Cerebellar cortex (tissue), 1 donor: ENCODE results near the gene CMTM2.
"Not testable (repeated sequence)": the region's sequence is repeated elsewhere in the genome, so short reads cannot be mapped to it uniquely, and the experiment has no call there.

Experiments
- DNase-seq: peaks from one replicate; pipeline ENCODE4 v3.0.0-alpha.2; 2015; ENCODE audit warnings: low spot score

Gene CMTM2

DNA sequence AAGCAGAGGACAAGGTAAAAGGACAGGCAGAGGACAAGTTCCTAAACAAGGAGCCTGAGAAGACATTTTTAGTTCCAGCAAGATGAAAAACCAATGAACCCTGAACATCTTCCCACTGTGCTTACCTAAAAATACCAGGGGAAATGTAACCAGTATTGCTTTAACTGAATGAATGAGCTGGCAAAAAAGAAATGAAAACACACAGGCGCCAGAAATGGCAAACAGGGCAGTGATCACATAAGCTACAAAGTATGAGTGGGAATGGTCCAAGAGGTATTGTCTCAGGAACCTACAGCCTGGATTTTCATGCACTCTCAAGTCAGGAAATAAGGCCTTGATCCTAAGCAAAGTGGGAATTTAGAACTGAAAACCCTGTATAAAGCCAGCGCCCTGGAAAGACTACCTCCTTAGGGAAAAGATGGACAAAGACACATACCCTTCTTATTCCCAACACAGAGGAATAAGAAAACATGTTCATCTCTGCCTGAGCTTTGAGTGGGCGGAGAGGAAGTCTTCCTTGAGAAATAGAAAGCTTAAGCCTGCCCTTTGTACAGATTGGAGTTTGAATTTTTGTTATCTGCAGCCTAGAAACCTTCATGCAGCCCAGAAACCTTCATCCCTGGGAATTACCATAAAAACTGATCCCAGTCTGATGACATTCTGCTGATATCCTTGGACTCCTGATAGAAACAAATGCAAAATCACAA, 2.1 kb downstream of the CMTM2 start:
- DNase-seq = no peak

DNA sequence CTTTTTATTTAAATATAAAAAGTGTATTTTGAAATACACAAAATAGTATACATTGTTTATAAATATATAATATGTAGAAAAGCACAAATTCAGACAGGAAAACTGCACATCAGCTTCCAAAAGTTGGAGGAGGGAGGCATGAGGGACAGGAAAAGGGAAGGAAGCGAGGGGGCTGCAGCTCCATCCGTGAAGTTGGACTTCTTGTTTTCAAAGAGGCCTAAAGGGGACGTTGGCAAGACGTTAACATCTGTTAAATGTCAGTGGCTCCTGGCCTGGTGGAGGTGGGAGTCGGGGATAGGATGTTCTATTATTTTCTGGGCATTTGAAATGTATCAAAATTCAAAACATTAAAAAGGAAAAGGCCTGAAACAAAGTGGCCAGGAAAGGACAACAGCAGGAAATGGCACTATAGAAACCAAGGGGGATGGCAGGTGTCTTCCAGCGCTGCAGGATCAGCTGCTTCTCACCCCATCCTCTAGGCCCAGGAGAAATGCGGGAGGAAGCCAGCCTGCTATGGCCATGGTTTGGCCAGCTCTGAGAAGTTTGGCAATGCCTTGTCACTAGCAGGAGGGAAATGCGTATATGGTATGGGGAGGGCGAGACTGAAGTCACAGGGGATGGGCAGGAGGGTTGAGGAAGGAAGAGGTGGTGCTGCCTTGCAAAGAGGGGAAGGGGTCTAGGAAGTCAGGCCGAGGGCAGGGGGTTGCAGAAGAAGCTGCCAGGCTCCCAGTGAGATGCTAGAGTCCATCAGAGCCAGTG, 6.4 kb downstream of the CMTM2 start:
- no peak for DNase-seq

DNA sequence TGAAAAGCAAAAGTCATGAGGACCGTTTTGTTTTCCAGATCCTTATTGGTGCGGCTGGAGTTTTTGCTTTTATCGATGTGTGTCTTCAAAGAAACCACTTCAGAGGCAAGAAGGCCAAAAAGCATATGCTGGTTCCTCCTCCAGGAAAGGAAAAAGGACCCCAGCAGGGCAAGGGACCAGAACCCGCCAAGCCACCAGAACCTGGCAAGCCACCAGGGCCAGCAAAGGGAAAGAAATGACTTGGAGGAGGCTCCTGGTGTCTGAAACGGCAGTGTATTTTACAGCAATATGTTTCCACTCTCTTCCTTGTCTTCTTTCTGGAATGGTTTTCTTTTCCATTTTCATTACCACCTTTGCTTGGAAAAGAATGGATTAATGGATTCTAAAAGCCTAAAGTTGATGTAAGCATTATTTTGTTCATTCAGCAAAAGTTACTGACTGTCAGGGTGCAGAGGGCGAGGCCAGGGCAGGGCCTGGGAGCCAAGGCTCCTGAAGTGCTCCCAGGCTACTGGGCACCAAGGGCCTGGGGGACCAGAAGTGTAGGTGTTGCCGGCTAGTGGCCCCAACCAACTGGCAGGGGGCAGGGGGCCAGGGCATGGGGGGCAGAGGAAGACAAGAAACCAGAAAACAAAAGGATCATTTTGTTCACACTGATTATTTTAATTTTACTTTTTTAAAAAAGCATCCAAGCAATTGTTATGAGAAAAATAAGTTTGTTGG, 8.8 kb downstream of the CMTM2 start:
- DNase-seq = no peak

- peak; percentile 56 for DNase-seq
Measured at GRCh38 chr16:66588981-66589713, 9.9 kb downstream of the CMTM2 start.

- DNase-seq = no peak
Measured at GRCh38 chr16:66590322-66590721, 11.1 kb downstream of the CMTM2 start.

- no peak for DNase-seq
Measured at GRCh38 chr16:66591018-66591417, 11.8 kb downstream of the CMTM2 start.

GRCh38 chr16:66592241-66592640, 13.0 kb downstream of the CMTM2 start:
- DNase-seq = no peak

- no peak for DNase-seq
Measured at GRCh38 chr16:66592814-66593213, 13.6 kb downstream of the CMTM2 start.

GRCh38 chr16:66594739-66595138, 15.5 kb downstream of the CMTM2 start:
- DNase-seq = no peak

DNA sequence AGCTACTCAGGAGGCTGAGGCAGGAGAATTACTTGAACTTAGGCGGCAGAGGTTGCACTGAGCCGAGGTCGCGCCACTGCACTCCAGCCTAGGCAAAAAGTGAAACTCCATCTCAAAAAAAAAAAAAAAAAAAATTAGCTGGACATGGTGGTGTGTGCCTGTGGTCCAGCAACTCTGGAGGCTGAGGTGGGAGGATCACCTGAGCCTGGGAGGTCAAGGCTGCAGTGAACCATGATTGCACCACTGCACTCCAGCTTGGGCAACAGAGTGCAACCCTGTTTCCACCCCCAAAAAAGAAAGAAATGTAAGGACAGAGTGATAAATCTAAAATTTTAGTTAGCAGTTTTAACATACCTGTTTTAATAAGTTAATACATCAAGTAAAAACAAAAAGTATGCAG, 17.3 kb downstream of the CMTM2 start:
- not testable (repeated sequence) for DNase-seq

- DNase-seq = no peak
Measured at GRCh38 chr16:66596986-66597848, 18.0 kb downstream of the CMTM2 start.

DNA sequence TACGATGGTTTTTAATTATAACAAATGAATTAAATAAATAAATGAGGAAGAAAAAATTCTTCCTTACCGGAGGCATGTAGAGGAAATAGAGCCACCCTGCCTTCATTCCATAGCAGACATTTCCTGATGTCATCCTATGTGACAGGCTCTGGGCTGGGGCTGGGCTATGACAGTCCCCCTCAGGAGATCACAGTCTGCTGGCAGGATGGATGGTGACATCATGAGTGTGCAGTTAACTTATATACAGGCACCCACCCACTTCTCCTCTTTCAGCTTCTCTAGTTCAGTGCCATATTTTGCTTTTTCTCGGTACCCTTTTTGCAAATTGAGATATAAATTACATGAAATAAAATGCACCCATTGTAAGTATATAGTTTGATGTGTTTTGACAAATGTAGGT, 18.8 kb downstream of the CMTM2 start:
- no peak for DNase-seq

- DNase-seq = no peak
Measured at GRCh38 chr16:66599726-66600125, 20.5 kb downstream of the CMTM2 start.

DNA sequence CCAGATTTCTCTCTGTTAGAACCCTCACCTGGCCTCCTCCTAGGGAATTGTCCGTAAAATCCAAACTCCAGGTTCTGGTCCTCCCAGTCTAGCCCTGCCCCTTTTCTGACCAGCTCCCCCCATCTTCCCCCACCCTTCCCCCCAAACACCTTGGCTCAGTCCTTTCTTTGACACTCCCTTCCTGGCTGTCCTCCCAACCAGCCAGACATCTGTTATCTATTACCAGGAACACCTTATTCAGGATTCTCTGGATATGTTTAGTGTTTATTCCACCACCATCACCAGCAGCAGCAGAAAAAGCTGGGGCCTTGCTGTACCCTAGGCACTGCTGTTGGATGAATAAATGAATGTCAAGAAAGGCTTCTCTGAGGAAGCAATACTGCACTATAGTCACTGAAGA, 21.2 kb downstream of the CMTM2 start:
- no peak for DNase-seq

- DNase-seq = no peak
Measured at GRCh38 chr16:66601471-66601870, 22.2 kb downstream of the CMTM2 start.

DNA sequence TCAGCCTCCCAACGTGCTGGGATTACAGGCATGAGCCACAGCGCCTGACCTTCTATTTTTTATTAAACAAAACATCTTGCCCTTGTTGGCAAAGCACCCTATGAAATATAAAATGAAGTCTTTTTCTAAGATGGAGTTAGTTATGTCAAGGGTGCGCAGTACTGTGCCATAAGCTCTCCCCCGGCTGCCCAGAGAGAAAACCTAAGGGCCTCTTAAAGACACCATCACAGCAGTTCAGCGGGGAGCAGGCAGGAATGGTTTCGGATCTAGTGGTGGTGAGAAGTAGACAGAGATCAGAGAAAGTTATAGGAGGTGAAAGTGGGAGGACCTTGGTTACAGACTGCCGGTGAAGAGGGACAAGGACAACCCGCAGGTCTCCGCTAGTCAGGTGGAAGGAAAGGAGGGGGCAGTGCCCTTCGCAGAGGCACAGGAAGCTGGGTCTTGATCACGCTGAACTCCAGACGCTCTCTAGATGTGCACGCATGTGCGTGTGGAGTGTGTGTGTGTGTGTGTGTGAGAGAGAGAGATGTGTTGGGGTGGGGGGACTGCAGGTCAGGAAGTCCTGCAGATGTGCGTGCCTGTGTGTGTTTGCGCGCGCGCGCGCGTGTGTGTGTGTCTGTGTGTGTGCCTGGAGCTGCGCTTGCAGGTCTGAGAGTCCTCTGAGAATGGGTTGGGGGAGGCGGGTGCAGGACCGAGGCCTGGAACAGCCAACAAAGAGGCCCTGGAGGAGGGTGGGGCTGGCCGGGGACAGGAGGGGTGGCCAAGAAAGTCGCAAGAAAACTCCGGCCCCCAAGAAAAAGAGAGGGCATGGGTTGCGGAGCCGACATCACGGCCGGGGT, 24.5 kb downstream of the CMTM2 start:
- DNase-seq = no peak

DNA sequence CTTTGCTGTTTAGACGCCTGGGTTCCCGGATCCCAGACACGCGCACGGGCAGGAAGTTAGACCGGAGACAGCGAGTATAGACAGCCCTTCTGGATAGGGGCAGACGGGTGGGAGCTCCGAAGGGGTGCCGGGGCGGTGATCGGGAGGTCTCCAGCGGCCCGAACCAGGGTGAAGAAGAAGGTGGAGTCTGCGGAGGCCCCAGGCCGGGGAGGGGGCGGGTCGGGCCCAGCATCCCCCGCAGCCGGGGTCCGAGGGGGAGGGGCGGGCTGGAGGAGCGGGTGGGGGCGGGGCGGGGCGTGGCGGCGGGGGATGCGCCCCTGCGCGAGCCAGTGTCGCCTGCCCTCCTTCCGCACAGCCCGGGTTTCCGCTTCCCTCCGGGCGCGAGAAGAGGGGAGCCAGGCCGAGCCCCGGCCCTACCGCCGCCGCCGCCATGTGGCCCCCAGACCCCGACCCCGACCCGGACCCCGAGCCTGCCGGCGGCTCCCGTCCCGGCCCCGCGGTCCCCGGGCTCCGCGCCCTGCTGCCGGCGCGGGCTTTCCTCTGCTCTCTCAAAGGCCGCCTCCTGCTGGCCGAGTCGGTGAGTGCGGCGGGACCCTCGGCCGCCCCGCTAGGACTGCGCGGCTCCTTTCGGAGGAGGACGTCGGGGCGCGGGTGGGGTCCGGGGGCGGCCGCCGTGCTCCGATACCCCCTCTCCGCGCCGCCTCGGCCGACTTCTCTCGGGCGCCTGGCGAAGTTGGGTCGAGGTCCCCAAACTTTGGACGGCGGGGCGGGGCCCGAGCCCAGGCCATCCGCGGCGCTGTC, 25.3 kb downstream of the CMTM2 start, which contains the start of gene CMTM3:
Gene CMTM3, plus strand, starts transcription at position 329 of the 801 bp plus-strand sequence. Its CDS starts 102 bp downstream, at position 431.
- DNase-seq = peak; percentile 56

GRCh38 chr16:66605177-66605978, 26.1 kb downstream of the CMTM2 start:
- no peak for DNase-seq
